GM21528 (cell line): Measurements from ENCODE around the gene HECA.
"Not testable (repeated sequence)": the region's sequence is repeated elsewhere in the genome, so short reads cannot be mapped to it uniquely, and the experiment has no call there.

Experiments
- ATAC-seq: cut with Tn5 transposase; IDR thresholded peaks from one replicate; pipeline ENCODE4 v1.9.1; 2021; ENCODE audit warnings: mild to moderate bottlenecking, moderate library complexity; ENCODE audit not compliant: unreplicated experiment, low FRiP score

The HECA gene

DNA sequence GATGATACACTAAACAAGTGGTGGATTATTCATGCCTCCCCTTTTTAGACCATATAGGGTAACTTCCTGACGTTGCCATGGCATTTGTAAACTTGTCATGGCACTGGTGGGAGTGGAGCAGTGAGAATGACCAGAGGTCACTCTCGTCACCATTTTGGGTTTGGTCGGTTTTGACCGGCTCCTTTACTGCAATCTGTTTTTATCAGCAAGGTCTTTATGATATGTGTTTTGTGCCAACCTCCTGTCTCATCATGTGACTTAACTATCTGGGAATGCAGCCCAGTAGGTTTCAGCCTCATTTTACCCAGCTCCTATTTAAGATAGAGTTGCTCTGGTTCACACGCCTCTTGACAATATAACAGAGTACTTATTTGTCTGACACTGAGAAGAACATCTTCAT, 22.2 kb downstream of the HECA start:
- not testable (repeated sequence) for ATAC-seq

DNA sequence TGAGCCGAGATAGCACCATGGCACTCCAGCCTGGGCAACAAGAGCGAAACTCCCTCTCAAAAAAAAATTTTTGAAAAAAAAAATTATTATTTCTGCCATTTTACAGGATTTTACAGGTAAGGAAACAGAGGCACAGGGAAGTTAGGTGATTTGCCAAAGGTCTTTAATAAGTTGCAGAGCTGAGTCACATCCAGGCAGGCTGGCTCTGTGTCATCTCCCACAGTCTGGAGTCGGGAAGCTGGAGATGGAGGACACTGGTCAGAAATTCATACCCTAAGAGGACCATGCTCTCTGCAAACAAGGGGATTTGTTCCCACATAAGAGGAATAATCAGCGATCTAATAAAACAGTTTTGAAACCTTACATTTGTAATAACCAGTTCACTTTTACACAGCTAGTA, 24.1 kb downstream of the HECA start:
- ATAC-seq = no peak

DNA sequence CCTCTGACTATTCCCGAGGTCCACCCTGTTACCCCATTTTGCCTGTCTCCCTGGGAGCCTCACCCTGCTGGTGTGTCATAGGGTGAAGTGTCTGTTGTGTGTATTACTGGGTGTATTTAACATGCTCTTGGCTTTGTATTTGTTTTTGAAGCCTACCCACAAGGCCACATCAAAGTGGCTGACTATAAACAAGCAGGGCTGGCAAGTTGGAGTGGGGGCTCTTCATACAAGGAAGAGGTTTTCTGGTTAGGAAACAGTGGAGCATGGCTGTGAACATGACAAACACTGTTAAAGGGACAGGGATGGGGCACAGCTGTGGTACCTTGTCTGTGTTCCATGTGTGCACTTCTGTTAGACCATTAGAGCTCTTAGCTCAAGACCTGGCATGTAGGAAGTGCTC, 26.3 kb downstream of the HECA start:
- peak; percentile 42 for ATAC-seq

DNA sequence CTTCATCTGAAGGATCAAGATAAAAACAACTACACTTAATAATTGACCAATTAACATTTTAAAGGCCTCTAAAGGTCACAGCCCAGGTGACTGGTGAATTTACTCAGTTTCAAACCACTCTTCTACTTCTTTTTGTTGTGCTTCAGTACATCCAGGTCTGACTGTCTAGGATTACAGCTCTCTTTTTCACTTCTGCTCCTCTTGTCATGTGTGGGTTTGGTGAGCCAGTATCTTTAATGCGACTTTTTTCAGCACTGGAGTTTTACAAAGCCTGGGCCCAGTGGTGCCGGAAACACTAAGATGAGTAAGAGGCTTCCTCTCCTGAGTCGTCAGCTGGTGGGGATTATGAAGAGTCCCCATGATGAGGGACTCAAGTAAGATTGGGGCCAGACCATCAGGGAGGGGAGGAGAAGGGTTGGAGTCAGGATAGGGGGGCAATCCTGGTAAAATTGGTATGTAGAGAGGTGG, 27.0 kb downstream of the HECA start:
- ATAC-seq = peak; percentile 97

DNA sequence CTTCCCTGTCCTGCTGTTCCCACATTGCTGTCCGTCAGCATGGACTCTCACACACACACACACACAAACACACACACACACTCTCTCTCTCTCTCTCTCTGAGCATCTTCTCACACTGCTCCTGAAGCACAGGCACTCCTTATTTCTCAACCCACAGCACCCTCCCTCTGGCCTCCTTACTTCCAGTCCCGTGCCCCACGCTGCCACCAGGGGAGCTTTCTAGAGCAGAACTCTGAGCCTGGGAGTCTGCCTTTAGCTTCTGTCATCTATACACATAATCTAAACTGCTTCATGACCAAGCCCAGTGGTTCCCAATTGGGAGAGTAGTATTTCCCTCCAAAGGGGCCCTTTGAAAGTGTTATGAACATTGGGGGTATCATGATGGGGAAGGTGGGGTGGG, 29.1 kb downstream of the HECA start:
- no peak for ATAC-seq

DNA sequence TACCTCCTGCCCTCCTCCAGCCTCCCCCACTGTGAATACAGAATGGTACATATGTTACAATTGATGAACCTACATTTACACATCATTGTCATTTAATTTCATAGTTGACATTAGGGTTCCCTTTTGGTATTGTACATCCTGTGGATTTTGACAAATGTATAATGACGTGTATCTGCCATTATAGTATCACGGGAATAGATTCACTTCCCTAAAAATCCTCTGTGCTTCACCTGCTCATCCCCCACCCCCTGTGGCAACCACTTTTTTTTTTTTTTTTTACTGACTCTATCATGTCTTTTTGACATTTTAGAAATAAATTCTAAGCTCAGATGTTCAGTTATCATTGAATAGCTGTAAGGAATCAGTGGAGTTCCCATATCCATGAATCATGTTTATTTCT, 30.4 kb downstream of the HECA start:
- ATAC-seq = no peak

DNA sequence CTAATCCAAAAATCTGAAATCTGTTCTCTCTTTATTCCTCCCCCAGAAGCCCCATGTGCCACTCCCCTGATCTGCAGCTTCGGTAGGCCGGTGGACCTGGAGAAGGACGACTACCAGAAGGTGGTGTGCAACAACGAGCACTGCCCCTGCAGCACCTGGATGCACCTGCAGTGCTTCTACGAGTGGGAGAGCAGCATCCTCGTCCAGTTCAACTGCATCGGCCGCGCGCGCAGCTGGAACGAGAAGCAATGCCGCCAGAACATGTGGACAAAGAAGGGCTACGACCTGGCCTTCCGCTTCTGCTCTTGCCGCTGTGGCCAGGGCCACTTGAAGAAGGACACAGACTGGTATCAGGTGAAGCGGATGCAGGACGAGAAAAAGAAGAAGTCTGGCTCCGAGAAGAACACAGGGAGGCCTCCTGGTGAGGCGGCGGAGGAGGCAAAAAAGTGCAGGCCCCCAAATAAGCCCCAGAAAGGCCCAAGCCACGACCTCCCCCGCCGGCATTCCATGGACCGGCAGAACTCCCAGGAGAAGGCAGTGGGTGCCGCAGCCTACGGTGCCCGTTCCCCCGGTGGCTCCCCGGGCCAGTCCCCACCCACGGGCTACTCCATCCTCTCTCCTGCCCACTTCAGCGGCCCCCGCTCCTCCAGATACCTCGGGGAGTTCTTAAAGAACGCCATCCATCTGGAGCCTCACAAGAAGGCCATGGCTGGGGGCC, 31.5 kb downstream of the HECA start:
- ATAC-seq = no peak

DNA sequence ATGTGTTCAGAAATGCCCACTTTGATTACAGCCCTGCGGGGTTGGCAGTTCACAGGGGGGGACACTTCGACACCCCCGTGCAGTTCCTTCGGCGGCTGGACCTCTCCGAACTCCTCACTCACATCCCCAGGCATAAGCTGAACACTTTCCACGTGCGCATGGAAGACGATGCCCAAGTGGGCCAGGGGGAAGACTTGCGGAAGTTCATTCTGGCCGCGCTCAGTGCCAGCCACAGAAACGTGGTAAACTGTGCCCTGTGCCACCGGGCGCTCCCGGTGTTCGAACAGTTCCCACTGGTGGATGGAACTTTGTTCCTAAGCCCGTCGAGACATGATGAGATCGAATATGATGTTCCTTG, 32.1 kb downstream of the HECA start:
- no peak for ATAC-seq

DNA sequence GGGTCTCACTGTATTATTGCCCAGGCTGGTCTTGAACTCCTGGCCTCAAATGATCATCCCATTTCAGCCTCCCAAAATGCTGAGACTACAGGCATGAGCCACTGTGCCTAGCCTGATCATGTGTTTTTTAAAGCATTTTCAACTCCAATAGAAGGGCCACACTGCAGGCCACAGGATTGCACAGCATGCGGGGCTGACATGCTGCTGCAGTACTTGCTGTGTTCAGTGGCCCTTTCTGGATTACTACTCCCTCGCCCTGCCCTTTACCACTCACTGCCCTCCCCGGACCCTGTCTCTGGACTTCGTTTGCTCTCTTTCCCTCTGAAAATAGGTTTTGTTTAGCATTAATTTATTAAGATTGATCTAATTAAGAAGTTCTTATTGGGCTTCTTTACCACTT, 37.3 kb downstream of the HECA start:
- no peak for ATAC-seq

DNA sequence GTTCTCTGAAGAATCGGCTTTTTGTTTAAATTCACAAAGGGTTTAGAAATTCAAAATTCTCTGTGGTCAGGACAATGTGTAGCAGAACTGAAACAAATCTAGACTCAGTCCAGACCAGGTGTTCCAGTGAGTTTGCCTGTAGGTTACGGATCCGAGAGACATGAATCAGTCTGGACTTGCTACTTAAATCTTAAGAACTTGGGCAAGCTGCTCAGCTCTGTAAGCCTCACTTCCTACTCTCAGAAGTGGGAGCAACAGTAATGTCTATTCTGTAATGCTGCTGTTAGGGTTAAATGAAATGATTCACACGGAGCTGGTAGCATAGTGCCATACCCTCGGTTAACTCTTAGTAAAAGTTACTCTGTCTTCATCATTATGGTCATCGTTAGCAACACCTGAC, 37.7 kb downstream of the HECA start:
- ATAC-seq = no peak

DNA sequence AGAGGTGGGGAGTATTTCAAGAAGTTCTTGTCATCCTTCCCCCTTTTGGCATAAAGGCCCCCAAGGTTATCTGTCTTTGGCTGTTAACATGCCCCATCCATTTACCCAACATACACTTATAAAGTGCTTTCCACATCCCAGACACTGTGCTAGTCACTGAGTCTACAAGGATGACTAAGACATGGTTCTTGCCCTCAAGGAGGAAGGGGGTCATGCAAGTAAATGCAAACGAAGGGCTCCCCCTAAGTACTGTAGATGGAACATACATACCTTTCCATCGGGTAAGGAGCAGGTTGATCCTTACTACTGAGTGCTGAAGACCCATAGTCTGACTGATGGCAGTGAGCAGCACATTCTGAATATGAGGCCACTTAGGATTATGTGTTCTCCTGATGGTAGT, 38.3 kb downstream of the HECA start:
- no peak for ATAC-seq

DNA sequence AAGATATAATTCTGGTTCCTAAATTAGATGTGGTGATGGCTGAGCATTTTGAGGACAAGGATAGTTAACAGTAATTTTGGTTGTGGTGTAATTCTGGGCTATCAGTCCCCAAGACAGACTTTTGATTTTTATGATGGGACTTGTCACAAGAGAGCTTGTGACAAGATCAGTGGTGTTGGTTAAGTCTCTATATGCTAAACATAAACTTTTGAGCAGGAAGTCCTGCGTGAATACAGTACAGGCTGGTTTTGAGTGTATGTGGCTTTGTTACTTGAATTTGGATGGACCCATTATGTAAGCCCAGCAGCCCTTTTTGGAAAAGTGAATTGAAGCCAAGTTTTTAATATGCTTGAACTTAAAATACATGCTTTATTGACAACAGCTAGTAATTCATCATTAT, 38.9 kb downstream of the HECA start:
- ATAC-seq = no peak

DNA sequence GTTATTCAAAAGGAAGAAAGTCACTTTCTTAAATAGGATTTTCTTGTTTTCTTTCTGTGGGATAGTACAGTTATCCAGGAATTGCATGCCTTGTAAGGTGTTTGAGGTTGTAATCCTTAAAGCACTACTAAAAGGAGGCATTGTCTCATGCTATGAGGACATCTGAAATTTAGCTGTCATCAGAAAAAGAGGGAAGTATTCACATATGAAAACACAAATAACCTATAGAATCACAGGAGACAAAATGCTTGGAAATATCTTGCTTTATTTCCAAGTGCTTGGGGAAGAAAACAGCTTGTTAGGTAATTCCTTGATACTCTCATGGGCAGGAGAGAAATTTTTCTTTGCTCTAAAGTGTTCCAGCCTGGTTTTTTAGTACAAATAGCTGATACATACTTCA, 40.1 kb downstream of the HECA start:
- ATAC-seq = no peak

DNA sequence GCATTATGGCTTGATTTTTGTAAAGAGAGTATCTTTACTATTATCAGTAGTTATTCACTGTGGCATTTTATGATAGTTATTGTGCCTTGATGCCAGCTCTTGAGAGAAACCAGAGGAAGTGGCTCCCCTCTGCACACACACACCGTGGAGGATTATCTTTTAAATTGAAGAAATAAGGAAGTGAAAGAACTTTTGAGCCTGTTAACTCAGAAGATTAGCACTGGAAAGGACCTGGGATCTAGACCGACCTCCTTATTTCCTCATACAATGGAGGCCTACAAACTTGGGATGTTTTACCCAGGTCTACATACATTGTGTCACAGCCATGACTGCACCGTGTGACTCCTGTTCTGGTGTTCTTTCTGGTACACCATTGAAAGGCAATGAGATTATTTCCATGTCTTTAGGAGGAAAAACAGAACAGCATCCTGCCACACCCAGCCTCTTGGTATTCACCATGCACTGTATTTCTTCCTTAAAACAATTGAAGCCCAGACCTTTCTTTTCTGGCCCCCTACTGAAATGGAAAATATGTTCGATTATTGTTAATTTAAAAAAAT, 40.6 kb downstream of the HECA start:
- ATAC-seq = peak; percentile 71

DNA sequence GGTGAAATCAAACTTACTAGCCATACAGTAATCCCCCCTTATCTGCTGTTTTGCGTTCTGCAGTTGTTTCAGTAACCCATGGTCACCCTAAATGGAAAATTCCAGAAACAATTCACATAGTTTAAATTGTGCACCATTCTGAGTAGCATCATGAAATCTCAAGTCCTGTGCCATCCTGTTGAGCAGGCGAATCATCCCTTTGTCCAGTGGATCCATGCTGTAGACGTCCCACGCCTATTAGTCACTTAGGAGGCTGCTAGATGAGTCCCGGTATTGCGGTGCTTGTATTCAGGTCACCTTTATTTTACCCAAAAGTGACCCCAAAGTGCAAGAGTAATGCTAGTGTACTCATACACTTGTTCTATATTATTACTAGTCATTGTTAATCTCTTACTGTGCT, 46.4 kb downstream of the HECA start:
- no peak for ATAC-seq

DNA sequence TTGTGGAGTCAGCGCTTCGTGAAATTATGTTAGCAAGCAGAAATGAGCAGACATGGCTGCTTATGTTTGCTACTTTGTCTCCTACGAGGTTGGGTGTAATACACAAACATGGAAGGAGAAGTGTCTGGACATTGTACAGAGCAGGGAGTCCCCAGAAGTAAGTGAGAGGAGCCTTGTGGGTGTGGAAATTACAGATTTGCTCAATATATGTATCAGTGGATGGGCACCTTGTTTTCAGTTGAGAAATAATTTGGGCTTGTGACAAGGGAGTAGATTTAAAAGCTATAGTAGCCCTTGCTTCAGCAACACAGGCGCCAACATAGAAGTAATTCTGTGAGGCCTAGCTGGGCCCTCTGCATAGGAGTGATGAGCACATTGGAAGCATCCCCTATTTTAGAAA, 49.2 kb downstream of the HECA start:
- ATAC-seq = no peak

DNA sequence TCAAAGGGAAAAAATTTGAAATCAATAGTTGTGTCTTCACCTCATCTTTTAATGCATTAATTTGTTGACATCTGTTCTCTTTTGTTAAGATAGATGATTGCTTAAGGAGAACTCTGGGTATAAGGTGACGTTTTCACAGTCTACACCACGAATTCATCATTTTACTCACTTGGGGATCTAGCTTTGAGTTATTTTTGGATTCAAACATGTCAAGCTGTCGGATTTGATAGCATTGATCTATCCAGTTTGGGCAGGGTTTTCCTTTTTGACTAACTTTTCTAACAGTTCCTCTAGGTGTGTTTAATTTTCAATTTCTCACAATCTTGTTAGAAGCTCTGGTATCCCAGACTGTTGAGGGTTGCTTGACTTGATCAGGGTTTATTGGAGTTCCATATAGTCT, 49.6 kb downstream of the HECA start:
- ATAC-seq = no peak

DNA sequence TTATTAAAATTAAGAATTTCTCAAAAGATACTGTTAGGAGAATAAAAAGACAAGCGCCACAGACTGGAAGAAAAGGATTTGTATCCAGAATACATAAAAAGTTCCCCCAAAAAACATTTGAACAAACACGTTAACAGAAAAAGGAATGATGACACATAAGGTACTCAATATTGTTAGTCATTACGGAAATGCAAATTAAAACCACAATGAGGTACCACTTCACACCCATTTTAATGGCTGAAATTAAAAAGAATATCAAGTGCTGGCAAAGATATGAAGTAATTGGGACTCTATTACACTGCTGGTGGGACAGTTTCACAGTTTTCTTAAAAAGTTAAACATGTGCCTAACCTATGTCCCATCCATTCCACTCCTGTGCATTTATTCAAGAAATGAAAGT, 51.4 kb downstream of the HECA start:
- no peak for ATAC-seq

DNA sequence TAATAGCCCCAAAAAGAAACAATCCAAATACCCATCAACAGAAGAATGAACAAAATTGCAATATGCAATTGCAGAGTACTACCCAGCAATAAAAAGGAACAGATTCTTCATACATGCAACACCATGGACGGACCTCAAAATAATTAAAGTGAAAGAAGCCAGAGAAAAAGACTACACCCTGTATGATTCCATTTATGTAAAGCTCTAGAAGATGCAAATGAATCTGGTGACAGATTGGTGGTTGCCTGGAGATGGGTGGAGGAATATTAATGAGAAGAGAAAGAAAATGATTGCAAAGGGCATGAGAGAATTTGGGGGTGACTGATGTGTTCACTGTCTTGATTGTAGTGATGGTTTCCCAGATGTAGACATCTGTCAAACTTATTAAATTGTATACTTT, 51.8 kb downstream of the HECA start:
- no peak for ATAC-seq

DNA sequence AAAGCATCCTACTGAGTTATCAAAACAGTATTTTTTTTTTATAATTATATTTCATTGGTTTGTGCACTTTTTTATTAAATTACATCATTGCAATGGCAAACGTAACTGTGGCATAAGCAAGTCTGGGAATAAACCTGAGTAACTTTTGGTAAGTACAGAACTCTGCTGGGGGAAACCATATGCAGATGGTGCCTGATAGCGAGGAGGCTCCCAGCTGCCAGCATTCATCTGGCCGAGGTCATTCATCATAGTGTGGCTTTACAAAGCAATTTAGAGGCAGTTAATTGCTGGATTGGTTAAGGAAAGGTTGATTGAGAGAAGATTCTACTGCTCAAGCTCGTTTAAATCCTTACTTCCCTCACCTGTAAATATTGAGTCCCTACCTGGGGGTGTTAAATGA, 52.6 kb downstream of the HECA start:
- ATAC-seq = no peak

DNA sequence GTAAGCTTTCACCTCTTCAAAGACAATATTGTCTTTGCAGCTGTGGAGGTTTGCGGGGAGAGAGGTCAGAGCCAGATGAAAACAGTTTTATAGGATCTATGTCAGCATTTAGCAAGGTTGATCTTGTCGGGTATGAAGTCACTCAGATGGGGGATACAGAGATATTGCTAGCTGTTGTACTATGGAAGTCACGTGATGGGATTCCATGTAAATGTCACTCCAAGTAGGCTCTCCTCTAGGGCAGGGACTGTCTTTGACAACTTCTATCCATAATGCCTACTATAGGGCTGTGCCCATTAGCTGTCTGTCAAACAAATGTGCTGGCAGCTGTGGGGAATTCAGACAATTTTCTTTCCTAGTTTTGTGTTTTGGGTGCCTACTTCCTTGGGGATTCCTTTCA, 54.8 kb downstream of the HECA start:
- no peak for ATAC-seq

DNA sequence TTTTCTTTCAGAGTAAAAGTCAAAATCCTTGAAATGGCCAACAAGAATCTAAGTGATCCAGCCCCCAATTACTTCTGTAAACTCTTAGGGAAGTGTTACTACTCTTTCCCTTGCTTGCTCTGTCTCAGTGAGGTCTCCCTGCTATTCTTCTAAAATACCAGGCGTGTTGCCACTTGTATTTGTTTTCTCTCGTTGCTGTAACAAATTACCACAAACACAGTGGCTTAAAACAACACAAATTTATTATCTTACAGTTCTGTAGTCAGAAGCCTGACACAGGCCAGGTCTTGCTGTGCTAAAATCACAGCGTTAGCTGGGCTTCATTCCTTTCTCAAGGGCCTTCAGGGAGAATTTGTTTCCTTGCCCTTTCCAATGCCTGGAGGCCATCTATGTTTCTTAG, 59.9 kb downstream of the HECA start:
- ATAC-seq = no peak
